Testis (tissue), 2 donors: ENCODE measurements around the gene STK33.

Experiments used
- POLR2A ChIP-seq: fragments of 450-650 bp; IDR thresholded peaks from one replicate; pipeline ENCODE4 v1.6.1; 2017; ENCODE audit warnings: antibody characterized with exemption, mild to moderate bottlenecking, moderate library complexity
- TF ChIP-seq, protein P1 (sequence below), 3 experiments: fragments of 450-650 bp in 2 of 3; fragments of 200-600 bp in 1 of 3; sonication (generic) in 1 of 3; IDR thresholded peaks; one replicate each; pipeline ENCODE4 v1.5.1; 2016 to 2019; ENCODE audit warnings: antibody characterized with exemption in 3 of 3, mild to moderate bottlenecking in 2 of 3, moderate library complexity in 1 of 3

DNA sequence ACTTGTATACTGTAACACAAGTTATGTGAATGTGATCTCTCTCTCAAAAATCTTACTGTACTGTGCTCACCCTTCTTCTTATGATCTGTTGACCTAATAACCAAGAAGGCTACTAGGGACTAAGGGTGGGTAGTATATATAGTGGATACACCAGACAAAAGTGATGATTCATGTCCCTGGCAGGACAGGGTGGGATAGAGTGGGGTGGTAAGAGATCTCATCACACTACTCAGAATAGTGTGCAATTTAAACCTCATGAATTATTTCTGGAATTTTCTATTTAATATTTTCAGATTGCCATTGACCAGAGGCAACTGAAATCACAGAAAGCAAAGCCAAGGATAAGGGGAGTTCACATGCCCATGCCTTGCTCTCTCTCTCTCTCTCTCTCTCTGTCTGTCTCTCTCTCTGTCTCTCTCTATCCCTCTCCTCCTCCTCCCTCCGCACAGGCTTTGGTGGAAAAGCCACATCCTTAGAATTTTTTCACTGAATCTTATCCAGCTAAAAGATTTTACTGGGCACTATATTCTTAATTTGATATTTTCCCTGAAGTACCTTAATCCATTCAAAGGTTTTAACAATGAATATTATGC, 12.0 kb upstream of the STK33 start:
- TF ChIP-seq, protein P1, sequence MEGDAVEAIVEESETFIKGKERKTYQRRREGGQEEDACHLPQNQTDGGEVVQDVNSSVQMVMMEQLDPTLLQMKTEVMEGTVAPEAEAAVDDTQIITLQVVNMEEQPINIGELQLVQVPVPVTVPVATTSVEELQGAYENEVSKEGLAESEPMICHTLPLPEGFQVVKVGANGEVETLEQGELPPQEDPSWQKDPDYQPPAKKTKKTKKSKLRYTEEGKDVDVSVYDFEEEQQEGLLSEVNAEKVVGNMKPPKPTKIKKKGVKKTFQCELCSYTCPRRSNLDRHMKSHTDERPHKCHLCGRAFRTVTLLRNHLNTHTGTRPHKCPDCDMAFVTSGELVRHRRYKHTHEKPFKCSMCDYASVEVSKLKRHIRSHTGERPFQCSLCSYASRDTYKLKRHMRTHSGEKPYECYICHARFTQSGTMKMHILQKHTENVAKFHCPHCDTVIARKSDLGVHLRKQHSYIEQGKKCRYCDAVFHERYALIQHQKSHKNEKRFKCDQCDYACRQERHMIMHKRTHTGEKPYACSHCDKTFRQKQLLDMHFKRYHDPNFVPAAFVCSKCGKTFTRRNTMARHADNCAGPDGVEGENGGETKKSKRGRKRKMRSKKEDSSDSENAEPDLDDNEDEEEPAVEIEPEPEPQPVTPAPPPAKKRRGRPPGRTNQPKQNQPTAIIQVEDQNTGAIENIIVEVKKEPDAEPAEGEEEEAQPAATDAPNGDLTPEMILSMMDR (IDR thresholded peaks at IDR 0.05), result no peak
- no peak for TF ChIP-seq POLR2A
